Ishikawa (cell line): ENCODE results near the gene IMPG2.

Source experiments
- CEBPB ChIP-seq: IDR thresholded peaks from 2 replicates; pipeline ENCODE4 v1.6.1; 2012
- CREB1 ChIP-seq: IDR thresholded peaks from 2 replicates; pipeline ENCODE4 v1.6.1; 2012; ENCODE audit warnings: low read depth
- EGR1 ChIP-seq: IDR thresholded peaks from 2 replicates; pipeline ENCODE4 v1.6.1; 2012
- EP300 ChIP-seq: IDR thresholded peaks from 2 replicates; pipeline ENCODE4 v1.6.1; 2012; ENCODE audit warnings: borderline replicate concordance
- FOXM1 ChIP-seq: IDR thresholded peaks from 2 replicates; pipeline ENCODE4 v1.6.1; 2012; ENCODE audit warnings: low read depth, borderline replicate concordance
- MAX ChIP-seq: IDR thresholded peaks from 2 replicates; pipeline ENCODE4 v1.6.1; 2012
- NFIC ChIP-seq: IDR thresholded peaks from 2 replicates; pipeline ENCODE4 v1.6.1; 2012
- RAD21 ChIP-seq: IDR thresholded peaks from 2 replicates; pipeline ENCODE4 v1.6.1; 2012; ENCODE audit warnings: low read depth
- REST ChIP-seq: IDR thresholded peaks from 2 replicates; pipeline ENCODE4 v1.6.1; 2012; ENCODE audit warnings: low read depth, mild to moderate bottlenecking
- TAF1 ChIP-seq: IDR thresholded peaks from 2 replicates; pipeline ENCODE4 v1.6.1; 2012; ENCODE audit warnings: low read depth, mild to moderate bottlenecking
- TCF12 ChIP-seq: IDR thresholded peaks from 2 replicates; pipeline ENCODE4 v1.6.1; 2012; ENCODE audit warnings: low read depth
- TEAD4 ChIP-seq: IDR thresholded peaks from 2 replicates; pipeline ENCODE4 v1.6.1; 2012
- USF1 ChIP-seq: IDR thresholded peaks from 2 replicates; pipeline ENCODE4 v1.6.1; 2012
- YY1 ChIP-seq: IDR thresholded peaks from 2 replicates; pipeline ENCODE4 v1.6.1; 2012; ENCODE audit warnings: low read depth
- ZBTB7A ChIP-seq: IDR thresholded peaks from 2 replicates; pipeline ENCODE4 v1.6.1; 2012; ENCODE audit warnings: low read depth

The IMPG2 gene

GRCh38 chr3:101240719-101241399 lies 79.5 kb downstream of the IMPG2 start:
- TF ChIP-seq CEBPB (no peak), ZBTB7A (no peak)

- TF ChIP-seq YY1: no peak
- no peak for TF ChIP-seq REST
- TF ChIP-seq USF1: no peak
- TF ChIP-seq TEAD4: no peak
- TF ChIP-seq EP300: no peak
- TF ChIP-seq EGR1: no peak
Measured at GRCh38 chr3:101235048-101235447, 85.3 kb downstream of the IMPG2 start.

GRCh38 chr3:101230618-101231017 lies 89.8 kb downstream of the IMPG2 start:
- TF ChIP-seq NFIC: no peak
- TF ChIP-seq REST: no peak
- no peak for TF ChIP-seq EGR1
- TF ChIP-seq MAX: no peak
- TF ChIP-seq EP300: no peak
- no peak for TF ChIP-seq CEBPB
- TF ChIP-seq CREB1: no peak
- no peak for TF ChIP-seq ZBTB7A
- no peak for TF ChIP-seq USF1
- no peak for TF ChIP-seq RAD21
- no peak for TF ChIP-seq TCF12
- no peak for TF ChIP-seq YY1
- no peak for TF ChIP-seq TEAD4
- TF ChIP-seq FOXM1: no peak
- no peak for TF ChIP-seq TAF1

- TF ChIP-seq USF1: no peak
- TF ChIP-seq ZBTB7A: no peak
- TF ChIP-seq CREB1: no peak
- no peak for TF ChIP-seq TEAD4
- no peak for TF ChIP-seq YY1
- TF ChIP-seq FOXM1: no peak
- no peak for TF ChIP-seq RAD21
- no peak for TF ChIP-seq TCF12
- TF ChIP-seq NFIC: no peak
- TF ChIP-seq EP300: no peak
- TF ChIP-seq MAX: no peak
Measured at GRCh38 chr3:101229681-101230080, 90.7 kb downstream of the IMPG2 start.

- TF ChIP-seq MAX (no peak), TEAD4 (no peak), USF1 (no peak), RAD21 (no peak), REST (no peak), CEBPB (no peak), ZBTB7A (no peak), NFIC (no peak), FOXM1 (no peak), YY1 (no peak), TCF12 (no peak), EP300 (no peak), CREB1 (no peak), TAF1 (no peak), EGR1 (no peak)
Measured at GRCh38 chr3:101228441-101228840, 91.9 kb downstream of the IMPG2 start.
